Fibroblast of mammary gland (primary cell): Measurements from ENCODE around the gene NEURL1.
A peak's percentile ranks its signal among the peaks of the same experiment; 100 is the strongest.

Experiments used
- DNase-seq: peaks from one replicate; pipeline ENCODE4 v3.0.0-alpha.2; 2010; ENCODE audit warnings: low read depth
- H3K4me3 ChIP-seq: 2 replicates; pipeline ENCODE4 v1.5.1; 2011; ENCODE audit warnings: low read depth, mild to moderate bottlenecking, low read length, moderate library complexity; ENCODE audit not compliant: control insufficient read depth
- CTCF ChIP-seq: conservative IDR thresholded peaks from 2 replicates; pipeline ENCODE4 v1.5.1; 2011; ENCODE audit warnings: low read depth, low read length, inconsistent platforms; ENCODE audit not compliant: control insufficient read depth, insufficient read depth

The NEURL1 gene

GRCh38 chr10:103618575-103619423, 125.3 kb downstream of the NEURL1 start:
- TF ChIP-seq CTCF: no peak
- H3K4me3 ChIP-seq: no peak overlapping the region
- peak; percentile 83 for DNase-seq

GRCh38 chr10:103619424-103620351, 126.2 kb downstream of the NEURL1 start:
- DNase-seq: no peak
- no peak for TF ChIP-seq CTCF
- no peak overlapping the region for H3K4me3 ChIP-seq

- TF ChIP-seq CTCF: no peak
- H3K4me3 ChIP-seq: no peak overlapping the region
- no peak for DNase-seq
These were observed 126.8 kb downstream of the NEURL1 start for GRCh38 chr10:103620352-103620740.

GRCh38 chr10:103620891-103621782, 127.6 kb downstream of the NEURL1 start:
- no peak for DNase-seq
- no peak overlapping the region for H3K4me3 ChIP-seq
- no peak for TF ChIP-seq CTCF

- no peak for TF ChIP-seq CTCF
- no peak for DNase-seq
- no peak overlapping the region for H3K4me3 ChIP-seq
These were observed 128.2 kb downstream of the NEURL1 start for GRCh38 chr10:103621783-103622125.

GRCh38 chr10:103622286-103622685, 128.8 kb downstream of the NEURL1 start:
- TF ChIP-seq CTCF: no peak
- DNase-seq: no peak
- H3K4me3 ChIP-seq: no peak overlapping the region
